ENCODE results near the gene TLR1.

The TLR1 gene

DNA sequence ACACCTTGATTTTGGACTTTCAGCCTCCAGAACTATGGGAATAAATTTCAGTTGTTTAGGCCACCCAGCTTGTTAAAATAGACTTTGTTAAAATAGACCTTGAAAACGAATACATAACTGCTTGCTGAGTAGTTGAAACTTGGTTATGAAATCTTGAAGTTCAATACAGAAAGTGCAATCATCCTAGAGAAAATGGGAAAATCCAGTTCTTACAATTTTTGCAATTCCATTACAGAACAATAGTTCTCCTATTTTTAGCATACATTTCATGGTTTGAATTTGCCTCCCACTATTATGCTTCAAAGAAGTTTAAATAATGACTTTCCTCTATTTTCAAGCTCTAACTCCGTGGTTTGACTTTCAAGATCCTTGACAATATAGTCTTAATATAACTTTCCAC, 10.5 kb downstream of the TLR1 start:
- H3K4me3 ChIP-seq (ENCODE audit: low read depth, low read length), result no peak overlapping the region
- TF ChIP-seq, protein P1, sequence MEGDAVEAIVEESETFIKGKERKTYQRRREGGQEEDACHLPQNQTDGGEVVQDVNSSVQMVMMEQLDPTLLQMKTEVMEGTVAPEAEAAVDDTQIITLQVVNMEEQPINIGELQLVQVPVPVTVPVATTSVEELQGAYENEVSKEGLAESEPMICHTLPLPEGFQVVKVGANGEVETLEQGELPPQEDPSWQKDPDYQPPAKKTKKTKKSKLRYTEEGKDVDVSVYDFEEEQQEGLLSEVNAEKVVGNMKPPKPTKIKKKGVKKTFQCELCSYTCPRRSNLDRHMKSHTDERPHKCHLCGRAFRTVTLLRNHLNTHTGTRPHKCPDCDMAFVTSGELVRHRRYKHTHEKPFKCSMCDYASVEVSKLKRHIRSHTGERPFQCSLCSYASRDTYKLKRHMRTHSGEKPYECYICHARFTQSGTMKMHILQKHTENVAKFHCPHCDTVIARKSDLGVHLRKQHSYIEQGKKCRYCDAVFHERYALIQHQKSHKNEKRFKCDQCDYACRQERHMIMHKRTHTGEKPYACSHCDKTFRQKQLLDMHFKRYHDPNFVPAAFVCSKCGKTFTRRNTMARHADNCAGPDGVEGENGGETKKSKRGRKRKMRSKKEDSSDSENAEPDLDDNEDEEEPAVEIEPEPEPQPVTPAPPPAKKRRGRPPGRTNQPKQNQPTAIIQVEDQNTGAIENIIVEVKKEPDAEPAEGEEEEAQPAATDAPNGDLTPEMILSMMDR (IDR thresholded peaks at IDR 0.05; ENCODE audit: borderline replicate concordance, insufficient read depth, low read depth, low read length), result no peak

DNA sequence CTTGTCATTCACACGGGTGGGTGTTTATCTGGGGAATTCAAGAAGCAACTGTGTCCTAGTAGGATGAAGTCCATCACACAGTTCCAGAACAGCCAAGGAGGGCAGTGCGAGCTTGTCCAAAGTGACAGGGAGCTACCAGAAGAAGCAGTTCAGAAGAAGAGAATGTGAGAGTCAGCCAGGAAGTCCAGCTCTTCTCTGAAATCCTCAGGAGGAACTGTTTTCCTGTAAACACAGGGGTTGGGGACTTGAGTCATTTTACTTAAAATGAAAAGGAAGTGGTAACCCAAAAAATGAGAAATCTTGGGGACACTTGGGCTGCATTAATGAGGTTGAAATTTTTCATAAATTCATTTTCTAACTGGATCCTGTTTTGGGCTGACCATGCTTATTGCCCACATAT, 13.6 kb downstream of the TLR1 start:
- TF ChIP-seq, protein P1 (IDR thresholded peaks at IDR 0.05; ENCODE audit: borderline replicate concordance, insufficient read depth, low read depth, low read length), result no peak
- no peak overlapping the region for H3K4me3 ChIP-seq (ENCODE audit: low read depth, low read length)

DNA sequence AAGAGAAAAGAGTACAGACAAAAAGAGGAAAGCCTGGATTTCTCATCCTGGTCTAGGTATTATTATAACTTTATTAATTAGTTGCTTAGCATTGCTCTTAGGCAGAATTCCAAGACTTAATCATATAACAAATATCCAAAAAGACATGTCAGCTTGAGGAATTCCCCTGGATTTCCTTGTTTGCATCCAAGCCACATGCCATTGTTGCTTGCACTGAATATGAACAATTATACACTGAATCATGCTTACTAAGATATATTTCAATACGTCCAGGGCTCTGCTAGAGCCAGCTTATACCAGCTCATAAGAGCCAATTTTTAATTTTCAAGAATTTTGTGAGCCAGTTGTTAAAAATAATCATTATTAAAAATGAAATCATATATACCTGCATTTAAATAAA, 16.3 kb downstream of the TLR1 start:
- TF ChIP-seq, protein P1 (IDR thresholded peaks at IDR 0.05; ENCODE audit: borderline replicate concordance, insufficient read depth, low read depth, low read length), result no peak
- H3K4me3 ChIP-seq (ENCODE audit: low read depth, low read length), result no peak overlapping the region

DNA sequence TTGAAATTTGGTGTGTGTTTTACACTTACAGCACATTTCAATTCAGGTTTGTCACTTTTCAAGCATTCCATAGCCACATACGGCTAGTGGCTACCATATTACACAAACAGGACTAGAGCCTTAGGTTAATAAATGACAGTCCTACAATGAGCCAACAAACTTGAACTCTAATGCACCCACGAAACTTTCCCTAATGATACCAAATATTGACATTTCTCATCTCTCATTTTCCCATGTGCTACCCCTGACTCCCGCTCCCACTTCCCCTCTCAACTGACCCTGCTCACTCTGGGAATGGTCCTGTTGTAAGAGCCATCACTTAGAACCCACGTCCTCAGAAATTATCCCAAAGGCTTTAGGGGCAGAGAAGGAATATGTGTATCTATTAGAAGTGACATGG, 16.9 kb downstream of the TLR1 start:
- TF ChIP-seq, protein P1 (IDR thresholded peaks at IDR 0.05; ENCODE audit: borderline replicate concordance, insufficient read depth, low read depth, low read length), result no peak
- H3K4me3 ChIP-seq (ENCODE audit: low read depth, low read length), result no peak overlapping the region

DNA sequence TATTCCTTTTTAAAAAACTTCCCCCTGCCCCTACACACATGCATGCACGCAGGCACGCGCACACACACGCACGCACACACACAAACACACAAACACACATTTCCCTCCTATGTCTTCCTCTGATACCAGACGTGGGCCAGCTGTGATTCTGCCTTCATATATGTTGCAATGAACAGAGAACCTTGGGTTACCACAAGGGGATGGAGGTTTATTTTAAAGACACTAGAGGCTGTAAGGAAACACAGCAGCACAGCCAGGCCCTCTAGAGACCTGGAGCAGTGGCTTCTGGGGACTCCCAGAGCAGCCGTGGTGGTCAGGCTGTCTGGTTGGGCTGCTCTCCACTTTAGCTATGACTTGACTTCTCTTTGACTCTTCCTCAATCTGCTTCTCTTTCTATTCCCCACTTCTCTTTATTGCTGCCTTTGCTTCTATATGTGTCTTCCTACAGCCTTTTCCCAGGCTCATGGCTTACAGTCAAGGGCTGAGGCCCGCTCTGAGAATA, 18.6 kb downstream of the TLR1 start:
- no peak overlapping the region for H3K4me3 ChIP-seq (ENCODE audit: low read depth, low read length)
- TF ChIP-seq, protein P1 (IDR thresholded peaks at IDR 0.05; ENCODE audit: borderline replicate concordance, insufficient read depth, low read depth, low read length), result no peak

DNA sequence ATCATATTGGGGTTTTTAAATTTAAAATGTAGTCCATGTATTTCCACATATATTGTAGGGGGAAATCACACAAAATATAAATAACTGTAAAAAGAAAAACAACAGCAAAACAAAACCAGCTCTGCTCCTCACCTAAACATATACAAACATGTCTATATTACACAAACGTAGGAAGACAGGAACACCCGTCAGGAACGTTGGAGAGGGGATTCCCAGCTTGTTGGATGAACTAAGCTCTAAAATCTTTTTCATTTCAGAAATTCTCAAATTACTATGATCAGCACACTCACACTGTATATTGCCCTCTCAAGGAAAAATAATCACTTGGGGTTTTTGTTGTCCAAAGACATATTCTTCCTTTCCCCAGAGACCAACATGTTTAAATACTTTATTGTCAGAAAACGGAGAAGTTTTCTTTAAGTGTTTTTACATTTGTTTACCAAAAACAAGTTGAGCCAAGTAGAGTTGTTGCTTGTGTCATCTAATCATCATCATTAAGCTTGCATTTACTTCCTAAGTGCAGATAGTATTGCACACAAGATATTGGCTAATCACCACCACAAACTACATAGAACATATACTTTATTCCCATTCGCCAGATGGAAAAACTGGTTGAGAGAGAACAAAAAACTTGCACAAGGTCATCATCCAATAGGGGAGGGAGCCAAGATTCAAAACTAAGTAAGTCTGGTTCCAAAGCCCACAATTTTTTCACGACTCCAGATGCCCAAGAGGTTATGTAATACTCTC, 19.4 kb downstream of the TLR1 start:
- H3K4me3 ChIP-seq (ENCODE audit: low read depth, low read length), result no peak overlapping the region
- TF ChIP-seq, protein P1 (IDR thresholded peaks at IDR 0.05; ENCODE audit: borderline replicate concordance, insufficient read depth, low read depth, low read length), result no peak

DNA sequence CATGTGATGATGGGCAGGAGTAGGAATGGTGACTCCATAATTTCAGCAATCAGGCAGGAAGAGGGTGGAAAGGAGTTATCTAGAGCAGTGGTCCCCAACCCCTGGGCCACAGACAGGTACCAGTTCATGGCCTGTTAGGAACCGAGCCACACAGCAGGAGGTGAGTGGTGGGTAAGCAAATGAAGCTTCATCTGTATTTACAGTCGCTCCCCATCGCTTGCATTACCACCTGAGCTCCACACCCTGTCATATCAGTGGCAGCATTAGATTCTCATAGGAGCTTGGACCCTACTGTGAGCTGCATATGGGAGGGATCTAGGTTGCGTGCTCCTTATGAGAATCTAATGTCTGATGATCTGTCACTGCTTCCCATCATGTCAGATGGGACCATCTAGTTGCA, 20.4 kb downstream of the TLR1 start:
- TF ChIP-seq, protein P1 (IDR thresholded peaks at IDR 0.05; ENCODE audit: borderline replicate concordance, insufficient read depth, low read depth, low read length), result no peak
- H3K4me3 ChIP-seq (ENCODE audit: low read depth, low read length), result no peak overlapping the region
